Keratinocyte (primary cell): ENCODE data around the gene SEC61B. TPM values are rescaled to one million over a fixed set of nuclear protein-coding genes. Genes with fewer than 3 reads are reported as not detected.
A peak's percentile ranks its signal among the peaks of the same experiment; 100 is the strongest.

Source experiments
- DNase-seq: peaks from one replicate; pipeline ENCODE4 v3.0.0-alpha.2; 2011; ENCODE audit warnings: low read depth, missing footprints, low spot score
- FAIRE-seq: peaks from 2 replicates; lab custom pipeline; 2011; peaks lifted over from hg19 to GRCh38; lab: Jason Lieb, UNC
- H2AFZ ChIP-seq: 2 replicates; pipeline ENCODE4 v1.6.0; 2012; ENCODE audit warnings: low read length, control low read depth, inconsistent platforms; ENCODE audit not compliant: control insufficient read depth
- H3K27ac ChIP-seq: 2 replicates; pipeline ENCODE4 v1.5.1; 2011; ENCODE audit warnings: low read length; ENCODE audit not compliant: control insufficient read depth, insufficient read depth
- H3K27me3 ChIP-seq: 3 replicates; pipeline ENCODE4 v1.6.0; 2011; ENCODE audit warnings: low read length; ENCODE audit not compliant: control insufficient read depth, insufficient read depth; ENCODE audit errors: extremely low read depth
- H3K36me3 ChIP-seq, 2 experiments: 2 replicates in 1 of 2; 3 replicates in 1 of 2; pipeline ENCODE4 v1.5.1; 2011; ENCODE audit warnings: low read length in 2 of 2, mild to moderate bottlenecking in 1 of 2; ENCODE audit not compliant: control insufficient read depth in 2 of 2, insufficient read depth in 2 of 2; ENCODE audit errors: extremely low read depth in 1 of 2
- H3K4me1 ChIP-seq: 3 replicates; pipeline ENCODE4 v1.5.1; 2011; ENCODE audit warnings: low read length; ENCODE audit not compliant: control insufficient read depth, insufficient read depth; ENCODE audit errors: extremely low read depth
- H3K4me2 ChIP-seq: 3 replicates; pipeline ENCODE4 v1.6.0; 2011; ENCODE audit warnings: low read depth, low read length; ENCODE audit not compliant: control insufficient read depth, insufficient read depth; ENCODE audit errors: extremely low read depth
- H3K4me3 ChIP-seq, 3 experiments: fragments of 200-600 bp in 1 of 3; sonication (generic) in 1 of 3; 2 replicates in 2 of 3; 3 replicates in 1 of 3; pipeline ENCODE4 v1.5.1; 2011 to 2016; ENCODE audit warnings: low read length in 3 of 3, mild to moderate bottlenecking in 3 of 3, control low read depth in 2 of 3, inconsistent platforms in 1 of 3, low read depth in 1 of 3, mixed read lengths in 1 of 3, mixed run types in 1 of 3, moderate library complexity in 1 of 3; ENCODE audit not compliant: control insufficient read depth in 2 of 3, insufficient read depth in 2 of 3; ENCODE audit errors: extremely low read depth in 1 of 3
- H3K79me2 ChIP-seq: 2 replicates; pipeline ENCODE4 v1.6.0; 2012; ENCODE audit warnings: low read length; ENCODE audit not compliant: control insufficient read depth, insufficient read depth
- H3K9ac ChIP-seq: 3 replicates; pipeline ENCODE4 v1.6.0; 2011; ENCODE audit warnings: low read length; ENCODE audit not compliant: control insufficient read depth, insufficient read depth; ENCODE audit errors: extremely low read depth
- H3K9me1 ChIP-seq: 3 replicates; pipeline ENCODE4 v1.6.0; 2011; ENCODE audit warnings: low read length; ENCODE audit not compliant: control insufficient read depth, insufficient read depth; ENCODE audit errors: extremely low read depth
- H3K9me3 ChIP-seq: 2 replicates; pipeline ENCODE4 v1.5.1; 2012; ENCODE audit warnings: low read depth, low read length; ENCODE audit not compliant: control insufficient read depth
- H4K20me1 ChIP-seq: 3 replicates; pipeline ENCODE4 v1.6.0; 2011; ENCODE audit warnings: low read length; ENCODE audit not compliant: control insufficient read depth, insufficient read depth; ENCODE audit errors: extremely low read depth
- EZH2 ChIP-seq: IDR thresholded peaks from one replicate; pipeline ENCODE4 v1.6.1; 2012; ENCODE audit warnings: inconsistent platforms, mild to moderate bottlenecking, low read length, moderate library complexity
- dilution Hi-C: fragments of 300-500 bp; cut with MboI; formaldehyde crosslinking; loops from one replicate; pipeline ENCODE4 v1.7.0; 2020; ENCODE audit warnings: low sequenced_read_pairs; ENCODE audit not compliant: extremely low pct_ligation_motif_present
- polyA plus RNA-seq, 5 experiments: library from polyadenylated mRNA; depleted of rRNA in 3 of 5; stranded (reverse) in 3 of 5; stranded (forward) in 1 of 5; unstranded in 1 of 5; fragments of >200 nt; gene quantifications; 1 replicate in 1 of 5; 2 replicates in 3 of 5; 3 replicates in 1 of 5; pipeline versions ENCODE4 v1.2.1 to v1.2.3, GENCODE V29; 2011 to 2012; ENCODE audit warnings: missing spikeins in 2 of 5, low read depth in 1 of 5, low replicate concordance in 1 of 5
- TF ChIP-seq, protein P1 (sequence below), 3 experiments: IDR thresholded peaks in 1 of 3; conservative IDR thresholded peaks in 1 of 3; optimal IDR thresholded peaks in 1 of 3; 2 replicates in 2 of 3; 3 replicates in 1 of 3; pipeline versions ENCODE3 to v1.5.1; 2011; ENCODE audit warnings: low read length in 3 of 3, mild to moderate bottlenecking in 3 of 3, moderate library complexity in 2 of 3, control low read depth in 1 of 3, inconsistent platforms in 1 of 3; ENCODE audit not compliant: insufficient read depth in 2 of 3; ENCODE audit errors: extremely low read depth in 1 of 3

Gene SEC61B
- polyA plus RNA-seq, 1 donor (not counting 4 experiments of a cell fraction or from before 2014, with no cell fraction given): 207 TPM

DNA sequence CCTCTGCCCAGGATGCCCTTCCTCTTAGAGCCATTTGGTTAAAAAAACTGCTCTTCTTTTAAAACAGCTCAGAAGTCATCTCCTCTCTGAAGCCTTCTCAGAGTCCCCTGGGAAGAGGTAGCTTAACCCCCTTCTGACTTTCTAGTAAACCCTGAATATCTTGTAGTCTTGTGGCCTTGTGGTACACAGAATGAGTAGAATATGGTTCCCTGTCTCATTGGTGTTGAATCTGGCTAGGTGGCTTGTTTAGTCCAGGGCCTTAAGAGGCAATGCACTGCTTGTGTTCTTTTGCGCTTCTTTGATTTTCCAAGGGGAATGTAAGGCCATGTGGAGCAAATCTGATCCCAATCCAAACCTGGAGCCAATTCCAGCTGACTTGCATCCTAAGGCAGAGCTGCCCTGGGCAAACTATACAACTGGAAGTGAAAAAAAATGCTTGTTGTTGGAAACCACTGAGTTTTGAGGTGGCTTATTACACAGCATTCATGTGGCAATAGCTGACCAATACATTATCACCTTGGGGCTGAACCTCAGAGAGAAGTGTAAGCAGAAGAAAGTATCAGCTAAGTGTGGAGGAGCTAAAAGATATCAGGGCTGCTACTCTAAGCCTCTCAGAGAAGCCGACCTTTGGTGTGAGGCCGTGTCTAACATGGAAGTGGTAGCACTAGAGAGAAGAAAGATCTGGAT, 31.3 kb upstream of the SEC61B start:
- peaks cover 14% of the 10 kb centered on the region for H3K27me3 ChIP-seq
- no peak for FAIRE-seq
- no peaks in the 10 kb centered on the region for H3K4me1 ChIP-seq
- H2AFZ ChIP-seq: no peak overlapping the region
- H3K36me3 ChIP-seq: no peaks in the 10 kb centered on the region
- TF ChIP-seq, protein P1, sequence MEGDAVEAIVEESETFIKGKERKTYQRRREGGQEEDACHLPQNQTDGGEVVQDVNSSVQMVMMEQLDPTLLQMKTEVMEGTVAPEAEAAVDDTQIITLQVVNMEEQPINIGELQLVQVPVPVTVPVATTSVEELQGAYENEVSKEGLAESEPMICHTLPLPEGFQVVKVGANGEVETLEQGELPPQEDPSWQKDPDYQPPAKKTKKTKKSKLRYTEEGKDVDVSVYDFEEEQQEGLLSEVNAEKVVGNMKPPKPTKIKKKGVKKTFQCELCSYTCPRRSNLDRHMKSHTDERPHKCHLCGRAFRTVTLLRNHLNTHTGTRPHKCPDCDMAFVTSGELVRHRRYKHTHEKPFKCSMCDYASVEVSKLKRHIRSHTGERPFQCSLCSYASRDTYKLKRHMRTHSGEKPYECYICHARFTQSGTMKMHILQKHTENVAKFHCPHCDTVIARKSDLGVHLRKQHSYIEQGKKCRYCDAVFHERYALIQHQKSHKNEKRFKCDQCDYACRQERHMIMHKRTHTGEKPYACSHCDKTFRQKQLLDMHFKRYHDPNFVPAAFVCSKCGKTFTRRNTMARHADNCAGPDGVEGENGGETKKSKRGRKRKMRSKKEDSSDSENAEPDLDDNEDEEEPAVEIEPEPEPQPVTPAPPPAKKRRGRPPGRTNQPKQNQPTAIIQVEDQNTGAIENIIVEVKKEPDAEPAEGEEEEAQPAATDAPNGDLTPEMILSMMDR (optimal IDR thresholded peaks at IDR 0.05 in 1 of 3, IDR thresholded peaks at IDR 0.05 in 1 of 3, conservative IDR thresholded peaks at IDR 0.05 in 1 of 3; ENCODE audit: extremely low read depth in 1 of 3, insufficient read depth in 2 of 3, low read length in 3 of 3): no peak
- no peak for TF ChIP-seq EZH2
- H3K4me3 ChIP-seq: no peak overlapping the region
- no peaks in the 10 kb centered on the region for H3K9me3 ChIP-seq
- no peaks in the 10 kb centered on the region for H4K20me1 ChIP-seq
- no peaks in the 10 kb centered on the region for H3K79me2 ChIP-seq
- no peak overlapping the region for H3K4me2 ChIP-seq
- DNase-seq: no peak
- no peak overlapping the region for H3K9ac ChIP-seq
- dilution Hi-C loops: no loop called here
- no peak overlapping the region for H3K27ac ChIP-seq
- peaks cover 3% of the 10 kb centered on the region for H3K9me1 ChIP-seq

DNA sequence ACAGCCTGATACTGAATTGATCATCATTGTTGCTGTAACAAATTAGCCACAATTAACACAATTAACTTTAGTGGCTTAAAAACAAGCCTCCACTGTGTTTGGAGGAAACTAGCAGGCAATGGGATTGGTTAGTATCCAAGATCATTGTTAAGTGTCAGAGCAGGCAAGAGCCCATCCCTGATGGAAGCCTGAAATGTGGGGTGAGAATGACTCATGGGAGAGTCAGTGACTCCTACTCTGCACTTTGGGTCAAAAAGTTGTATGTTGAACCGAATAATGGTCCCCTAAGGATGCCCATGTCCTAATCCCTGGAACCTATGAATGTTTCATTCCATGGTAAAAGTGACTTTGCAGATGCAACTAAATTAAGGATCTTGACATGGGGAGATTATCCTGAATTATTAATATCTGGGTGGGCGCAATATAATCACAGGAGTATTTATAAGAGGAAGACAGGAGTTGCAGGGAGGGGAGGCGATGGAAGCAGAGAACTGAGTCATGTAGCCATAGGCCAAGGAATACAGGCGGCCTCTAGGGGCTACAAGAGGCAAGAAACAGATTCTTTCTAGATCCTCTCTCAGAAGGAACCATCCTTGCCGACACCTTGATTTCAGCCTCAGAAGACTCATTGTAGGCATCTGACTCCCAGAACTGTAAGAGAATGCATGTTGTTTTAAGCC, 29.2 kb upstream of the SEC61B start:
- Histone ChIP-seq H2AFZ (no peak overlapping the region), H3K79me2 (no peaks in the 10 kb centered on the region), H3K9me3 (no peaks in the 10 kb centered on the region), H3K4me1 (no peaks in the 10 kb centered on the region), H3K4me2 (no peak overlapping the region), H4K20me1 (no peaks in the 10 kb centered on the region), H3K27me3 (peaks cover 16% of the 10 kb centered on the region), H3K4me3 (no peak overlapping the region), H3K9me1 (peaks cover 3% of the 10 kb centered on the region), H3K27ac (no peak overlapping the region), H3K36me3 (no peaks in the 10 kb centered on the region), H3K9ac (no peak overlapping the region)
- TF ChIP-seq, protein P1 (optimal IDR thresholded peaks at IDR 0.05 in 1 of 3, IDR thresholded peaks at IDR 0.05 in 1 of 3, conservative IDR thresholded peaks at IDR 0.05 in 1 of 3; ENCODE audit: extremely low read depth in 1 of 3, insufficient read depth in 2 of 3, low read length in 3 of 3): peak; percentile 16 to 33 (median 18)
- TF ChIP-seq EZH2: no peak
- dilution Hi-C loops: no loop called here
- FAIRE-seq (no peak), DNase-seq (no peak)
